Dendritic cell treated with granulocyte-macrophage colony-stimulating factor and Interleukin-4, amounts not matched to agents 40 ng/mL and 50 ng/mL, for 4 days (primary cell): ENCODE results near the gene BLOC1S1.
A peak's percentile ranks its signal among the peaks of the same experiment; 100 is the strongest.

Experiments
- H3K27ac Mint-ChIP-seq: one replicate; pipeline ENCODE4 v1.8.0; 2022; ENCODE audit warnings: mild to moderate bottlenecking, mixed read lengths
- H3K27me3 Mint-ChIP-seq: one replicate; pipeline ENCODE4 v1.8.0; 2022; ENCODE audit warnings: mild to moderate bottlenecking, mixed read lengths
- H3K36me3 Mint-ChIP-seq: one replicate; pipeline ENCODE4 v1.8.0; 2022; ENCODE audit warnings: low read depth, mixed read lengths
- H3K4me1 Mint-ChIP-seq: one replicate; pipeline ENCODE4 v1.8.0; 2022; ENCODE audit warnings: low read depth, mixed read lengths
- H3K4me3 Mint-ChIP-seq: one replicate; pipeline ENCODE4 v1.8.0; 2022; ENCODE audit warnings: mild to moderate bottlenecking, moderate library complexity, mixed read lengths
- H3K9me3 Mint-ChIP-seq: one replicate; pipeline ENCODE4 v1.8.0; 2022; ENCODE audit warnings: mixed read lengths
- intact Hi-C: fragments of 100-400 bp; cut with micrococcal nuclease; formaldehyde crosslinking; loops from one replicate; pipeline ENCODE4 v1.15.0; 2022

BLOC1S1 gene

DNA sequence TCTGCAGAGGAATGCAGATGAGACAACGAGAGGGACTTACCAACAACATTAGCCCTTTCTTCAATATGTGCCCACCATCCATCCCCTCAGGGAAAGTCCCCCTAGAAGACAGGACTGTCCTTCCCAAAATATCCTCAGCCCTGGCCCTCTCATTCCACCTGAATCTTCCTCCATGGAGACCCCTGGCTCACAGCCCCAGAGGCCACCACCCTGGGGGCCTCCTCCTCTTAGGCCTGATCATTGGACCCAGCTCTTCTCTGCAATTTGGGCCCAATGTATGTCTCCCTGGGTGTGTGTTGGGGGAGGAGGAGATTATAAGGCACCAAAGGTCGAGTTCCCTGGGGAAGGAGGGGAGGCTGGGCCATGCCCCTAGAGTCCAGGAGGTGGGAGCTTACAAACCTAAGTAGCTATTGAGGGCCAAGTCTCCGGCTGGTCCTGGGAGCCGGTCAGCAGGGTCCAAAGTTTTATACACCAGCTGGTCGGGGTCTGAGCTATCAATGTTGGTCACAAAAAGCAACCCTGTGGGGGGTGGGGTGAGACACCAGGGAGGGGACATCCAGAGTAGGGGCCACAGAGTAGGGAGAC is 16.3 kb upstream of the BLOC1S1 start:
- no peaks in the 10 kb centered on the region for H3K36me3 Mint-ChIP-seq
- intact Hi-C loops, result no loop called here
- H3K4me1 Mint-ChIP-seq, result no peaks in the 10 kb centered on the region
- H3K27ac Mint-ChIP-seq, result no peak overlapping the region
- H3K27me3 Mint-ChIP-seq, result peaks cover 30% of the 10 kb centered on the region
- no peaks in the 10 kb centered on the region for H3K9me3 Mint-ChIP-seq
- H3K4me3 Mint-ChIP-seq, result no peak overlapping the region

GRCh38 chr12:55700255-55701018 is 15.4 kb upstream of the BLOC1S1 start:
- Mint-ChIP-seq H3K4me3 (no peak overlapping the region), H3K27me3 (peaks cover 37% of the 10 kb centered on the region), H3K9me3 (no peaks in the 10 kb centered on the region), H3K4me1 (no peaks in the 10 kb centered on the region), H3K36me3 (no peaks in the 10 kb centered on the region), H3K27ac (no peak overlapping the region)
- intact Hi-C loops, result no loop called here

DNA sequence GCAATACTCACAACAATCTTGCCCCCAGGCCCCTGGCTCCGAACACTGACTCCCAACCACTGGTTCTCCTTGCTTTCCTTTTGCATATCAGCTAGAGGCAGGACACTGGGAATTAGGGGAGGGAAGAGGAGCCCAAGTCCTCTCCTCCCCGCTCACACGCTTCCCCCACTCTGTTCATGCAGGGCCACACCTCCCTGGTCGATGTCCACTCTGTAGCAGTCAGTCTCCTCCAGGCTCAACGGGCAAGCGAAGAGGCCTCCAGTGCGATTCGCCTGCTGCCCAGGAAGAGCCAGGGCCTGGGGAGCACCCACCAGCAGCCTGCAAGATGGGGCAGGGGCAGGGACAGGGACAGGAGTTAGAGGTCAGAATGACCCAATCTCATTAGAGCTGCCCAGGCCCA is 13.0 kb upstream of the BLOC1S1 start:
- Mint-ChIP-seq H3K27ac (no peak overlapping the region), H3K4me3 (no peak overlapping the region), H3K36me3 (no peaks in the 10 kb centered on the region), H3K9me3 (no peaks in the 10 kb centered on the region), H3K27me3 (peaks cover 47% of the 10 kb centered on the region), H3K4me1 (peaks cover 14% of the 10 kb centered on the region)
- intact Hi-C loops, result no loop called here

GRCh38 chr12:55703288-55703687 is 12.6 kb upstream of the BLOC1S1 start:
- intact Hi-C loops, result no loop called here
- no peaks in the 10 kb centered on the region for H3K36me3 Mint-ChIP-seq
- peaks cover 18% of the 10 kb centered on the region for H3K4me1 Mint-ChIP-seq
- H3K9me3 Mint-ChIP-seq, result no peaks in the 10 kb centered on the region
- no peak overlapping the region for H3K27ac Mint-ChIP-seq
- H3K27me3 Mint-ChIP-seq, result peaks cover 51% of the 10 kb centered on the region
- no peak overlapping the region for H3K4me3 Mint-ChIP-seq

- H3K27ac Mint-ChIP-seq, result no peak overlapping the region
- H3K4me1 Mint-ChIP-seq, result peaks cover 27% of the 10 kb centered on the region
- no peak overlapping the region for H3K4me3 Mint-ChIP-seq
- H3K36me3 Mint-ChIP-seq, result no peaks in the 10 kb centered on the region
- H3K9me3 Mint-ChIP-seq, result no peaks in the 10 kb centered on the region
- peaks cover 58% of the 10 kb centered on the region for H3K27me3 Mint-ChIP-seq
- intact Hi-C loops, result no loop called here
Observed at GRCh38 chr12:55703901-55704761, 11.7 kb upstream of the BLOC1S1 start.

- peaks cover 36% of the 10 kb centered on the region for H3K4me1 Mint-ChIP-seq
- H3K27ac Mint-ChIP-seq, result no peak overlapping the region
- no peaks in the 10 kb centered on the region for H3K36me3 Mint-ChIP-seq
- no peaks in the 10 kb centered on the region for H3K9me3 Mint-ChIP-seq
- intact Hi-C loops, result no loop called here
- no peak overlapping the region for H3K4me3 Mint-ChIP-seq
- H3K27me3 Mint-ChIP-seq, result peaks cover 65% of the 10 kb centered on the region
Observed at GRCh38 chr12:55704824-55705718, 10.8 kb upstream of the BLOC1S1 start.

GRCh38 chr12:55705782-55706402 is 10.0 kb upstream of the BLOC1S1 start:
- peaks cover 71% of the 10 kb centered on the region for H3K27me3 Mint-ChIP-seq
- intact Hi-C loops, result no loop called here
- no peaks in the 10 kb centered on the region for H3K9me3 Mint-ChIP-seq
- H3K4me1 Mint-ChIP-seq, result peaks cover 36% of the 10 kb centered on the region
- H3K4me3 Mint-ChIP-seq, result no peak overlapping the region
- no peaks in the 10 kb centered on the region for H3K36me3 Mint-ChIP-seq
- H3K27ac Mint-ChIP-seq, result no peak overlapping the region

GRCh38 chr12:55706568-55707218 is 9.2 kb upstream of the BLOC1S1 start:
- Mint-ChIP-seq H3K4me1 (peaks cover 38% of the 10 kb centered on the region), H3K27ac (no peak overlapping the region), H3K4me3 (no peak overlapping the region), H3K27me3 (peaks cover 69% of the 10 kb centered on the region), H3K9me3 (no peaks in the 10 kb centered on the region), H3K36me3 (no peaks in the 10 kb centered on the region)
- intact Hi-C loops, result no loop called here

GRCh38 chr12:55707219-55707671 is 8.6 kb upstream of the BLOC1S1 start:
- no peaks in the 10 kb centered on the region for H3K9me3 Mint-ChIP-seq
- H3K4me1 Mint-ChIP-seq, result peaks cover 41% of the 10 kb centered on the region
- intact Hi-C loops, result no loop called here
- H3K27me3 Mint-ChIP-seq, result peaks cover 73% of the 10 kb centered on the region
- H3K4me3 Mint-ChIP-seq, result peak overlapping the region; percentile 10
- no peak overlapping the region for H3K27ac Mint-ChIP-seq
- H3K36me3 Mint-ChIP-seq, result no peaks in the 10 kb centered on the region

GRCh38 chr12:55707841-55708694 is 7.8 kb upstream of the BLOC1S1 start, which contains the start of gene ITGA7:
ITGA7 (minus strand) TSS chr12:55707904; CDS start chr12:55707682, 222 bp downstream.
- H3K4me1 Mint-ChIP-seq, result peaks cover 41% of the 10 kb centered on the region

GRCh38 chr12:55708695-55709233 is 7.1 kb upstream of the BLOC1S1 start:
- H3K9me3 Mint-ChIP-seq, result no peaks in the 10 kb centered on the region
- no peak overlapping the region for H3K27ac Mint-ChIP-seq
- intact Hi-C loops, result no loop called here
- peak overlapping the region; percentile 28 for H3K4me3 Mint-ChIP-seq
- peaks cover 41% of the 10 kb centered on the region for H3K4me1 Mint-ChIP-seq
- no peaks in the 10 kb centered on the region for H3K36me3 Mint-ChIP-seq
- H3K27me3 Mint-ChIP-seq, result peaks cover 75% of the 10 kb centered on the region

More at GRCh38 chr12:55707841-55708694, 7.8 kb upstream of the BLOC1S1 start, which contains the start of gene ITGA7:
- Mint-ChIP-seq H3K27ac (no peak within 1 kb of the TSS), H3K27me3 (peaks cover 78% of the 10 kb centered on the region), H3K9me3 (no peaks in the 10 kb centered on the region), H3K36me3 (no peaks in the 10 kb centered on the region), H3K4me3 (peak within 1 kb of the TSS; percentile 48)
- intact Hi-C loops, result no loop called here
